ENCODE measurements around the gene AGPAT3. TPM values are rescaled to one million over a fixed set of nuclear protein-coding genes. Genes with fewer than 3 reads are reported as not detected.

AGPAT3 gene
- total RNA-seq, 1 experiment from 2014 or later, result 13.0 TPM

DNA sequence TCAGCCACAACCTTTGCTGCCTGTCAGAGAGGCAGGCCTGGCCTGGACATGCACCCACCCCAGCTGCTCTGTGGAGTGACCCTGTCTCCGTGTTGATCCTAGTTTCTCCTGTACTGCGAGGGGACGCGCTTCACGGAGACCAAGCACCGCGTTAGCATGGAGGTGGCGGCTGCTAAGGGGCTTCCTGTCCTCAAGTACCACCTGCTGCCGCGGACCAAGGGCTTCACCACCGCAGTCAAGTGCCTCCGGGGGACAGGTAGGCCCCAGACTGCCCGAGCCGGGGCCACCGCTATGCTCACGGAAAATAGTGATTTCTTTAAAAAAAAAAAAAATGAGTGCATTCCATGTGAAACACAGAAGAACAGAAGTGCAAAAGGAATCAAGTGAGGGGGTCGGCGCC is 105.5 kb downstream of the AGPAT3 start:
- Histone ChIP-seq H3K23ac (ENCODE audit: insufficient read length, low read depth, low read length) (no peak overlapping the region), H3K27ac (ENCODE audit: insufficient read length, low read depth, low read length) (no peak overlapping the region), H2BK15ac (ENCODE audit: low read depth, low read length) (no peak overlapping the region), H2AFZ (ENCODE audit: low read length) (no peak overlapping the region), H3K56ac (ENCODE audit: insufficient read length, low read depth, low read length) (no peak overlapping the region), H2BK120ac (ENCODE audit: low read depth, low read length, poor library complexity, severe bottlenecking) (no peak overlapping the region), H3T11ph (ENCODE audit: low read length) (no peak overlapping the region), H3K27me3 (ENCODE audit: insufficient read depth, low read length) (no peaks in the 10 kb centered on the region), H2BK20ac (ENCODE audit: low read depth, low read length, poor library complexity, severe bottlenecking) (no peak overlapping the region), H2BK12ac (ENCODE audit: insufficient read length, low read depth, low read length) (no peak overlapping the region), H2AK5ac (ENCODE audit: insufficient read length, low read length) (no peak overlapping the region), H3K79me2 (ENCODE audit: insufficient read depth, low read length) (no peaks in the 10 kb centered on the region), H3K14ac (ENCODE audit: insufficient read depth, low read length) (no peak overlapping the region; the same call in 1 of the 2 replicates), H3K79me1 (ENCODE audit: insufficient read depth, low read depth, low read length, poor library complexity, severe bottlenecking) (no peaks in the 10 kb centered on the region), H3K4me2 (ENCODE audit: insufficient read depth, insufficient read length, low read length) (no peak overlapping the region), H3K4ac (ENCODE audit: low read depth, low read length) (no peak overlapping the region), H3K9ac (ENCODE audit: extremely low read depth, insufficient read length, low read length) (no peak overlapping the region), H3K23me2 (ENCODE audit: insufficient read length, low read depth, low read length, poor library complexity, severe bottlenecking) (no peaks in the 10 kb centered on the region), H4K20me1 (ENCODE audit: control insufficient read depth, insufficient read depth, insufficient read length) (no peaks in the 10 kb centered on the region), H3K18ac (ENCODE audit: insufficient read length, low read depth, low read length) (no peak overlapping the region), H3K4me1 (ENCODE audit: insufficient read depth, low read length) (no peaks in the 10 kb centered on the region), H3K9me3 (ENCODE audit: control insufficient read depth, low read depth, low read length) (no peaks in the 10 kb centered on the region), H4K8ac (replicated peaks; ENCODE audit: insufficient read length, low read depth, low read length) (no peak overlapping the region), H2BK5ac (ENCODE audit: insufficient read length, low read length) (no peak overlapping the region), H4K5ac (ENCODE audit: insufficient read length, low read depth, low read length) (no peak overlapping the region), H4K91ac (ENCODE audit: insufficient read length, low read depth, low read length) (no peak overlapping the region)
- Mint-ChIP-seq H3K4me1 (peaks cover 0 to 2% of the 10 kb centered on the region in 2 experiments; a peak in 2 of 4 replicates), H3K27me3 (ENCODE audit: low read depth) (no peaks in the 10 kb centered on the region; the same call in 1 of the 2 replicates), H3K4me3 (no peak overlapping the region), H3K36me3 (ENCODE audit: insufficient read depth in 1 of 3, low read depth in 3 of 3) (no peaks in the 10 kb centered on the region), H3K27ac (no peak overlapping the region), H3K9me3 (peaks cover 3 to 4% of the 10 kb centered on the region in 2 experiments; a peak in 3 of 5 replicates)
- DNase-seq, result no peak
- TF ChIP-seq, protein P1, sequence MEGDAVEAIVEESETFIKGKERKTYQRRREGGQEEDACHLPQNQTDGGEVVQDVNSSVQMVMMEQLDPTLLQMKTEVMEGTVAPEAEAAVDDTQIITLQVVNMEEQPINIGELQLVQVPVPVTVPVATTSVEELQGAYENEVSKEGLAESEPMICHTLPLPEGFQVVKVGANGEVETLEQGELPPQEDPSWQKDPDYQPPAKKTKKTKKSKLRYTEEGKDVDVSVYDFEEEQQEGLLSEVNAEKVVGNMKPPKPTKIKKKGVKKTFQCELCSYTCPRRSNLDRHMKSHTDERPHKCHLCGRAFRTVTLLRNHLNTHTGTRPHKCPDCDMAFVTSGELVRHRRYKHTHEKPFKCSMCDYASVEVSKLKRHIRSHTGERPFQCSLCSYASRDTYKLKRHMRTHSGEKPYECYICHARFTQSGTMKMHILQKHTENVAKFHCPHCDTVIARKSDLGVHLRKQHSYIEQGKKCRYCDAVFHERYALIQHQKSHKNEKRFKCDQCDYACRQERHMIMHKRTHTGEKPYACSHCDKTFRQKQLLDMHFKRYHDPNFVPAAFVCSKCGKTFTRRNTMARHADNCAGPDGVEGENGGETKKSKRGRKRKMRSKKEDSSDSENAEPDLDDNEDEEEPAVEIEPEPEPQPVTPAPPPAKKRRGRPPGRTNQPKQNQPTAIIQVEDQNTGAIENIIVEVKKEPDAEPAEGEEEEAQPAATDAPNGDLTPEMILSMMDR (conservative IDR thresholded peaks at IDR 0.05), result no peak
- no CpG with 5 or more reads among the region's 18 CpGs for WGBS (ENCODE audit: extremely low coverage, insufficient read length, low lambda C conversion rate)
